Mesenteric fat pad (tissue), 1 donor: Measurements from ENCODE around the gene TMEM260. TPM values are rescaled to one million over a fixed set of nuclear protein-coding genes. Genes with fewer than 3 reads are reported as not detected.
"Not testable (repeated sequence)": the region's sequence is repeated elsewhere in the genome, so short reads cannot be mapped to it uniquely, and the experiment has no call there.

Experiments used
- DNase-seq: peaks from one replicate; pipeline ENCODE4 v3.0.0-alpha.2; 2020; ENCODE audit warnings: low spot score
- total RNA-seq: library from RNA; stranded (reverse); fragmentation: NEBNext Ultra II Directional; extraction: Animal tissue kit (Norgen Biotek cat#: 25700); gene quantifications from one replicate; pipeline ENCODE4 v1.2.1, GENCODE V29; 2021
- donor health status: DM: yes; HTN: yes; CAD: no.

The TMEM260 gene
- total RNA-seq, 1 donor from 2014 or later, result 11.9 TPM

DNA sequence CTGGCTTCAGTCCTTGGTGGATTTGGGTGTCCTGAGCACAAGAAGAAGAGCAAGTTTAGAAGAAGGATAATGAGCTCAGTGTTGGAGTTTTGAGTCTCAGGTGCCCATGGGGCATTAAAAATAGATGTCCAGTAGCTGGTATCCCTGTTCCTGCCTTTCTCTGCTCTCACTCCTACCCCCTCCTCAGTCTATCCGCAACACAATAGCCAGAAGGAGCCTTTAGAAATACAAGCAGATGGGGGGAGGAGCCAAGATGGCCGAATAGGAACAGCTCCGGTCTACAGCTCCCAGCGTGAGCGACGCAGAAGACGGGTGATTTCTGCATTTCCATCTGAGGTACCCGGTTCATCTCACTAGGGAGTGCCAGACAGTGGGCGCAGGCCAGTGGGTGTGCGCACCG is 87.7 kb downstream of the TMEM260 start:
- not testable (repeated sequence) for DNase-seq

GRCh38 chr14:56676042-56676441 is 96.4 kb downstream of the TMEM260 start:
- no peak for DNase-seq

DNA sequence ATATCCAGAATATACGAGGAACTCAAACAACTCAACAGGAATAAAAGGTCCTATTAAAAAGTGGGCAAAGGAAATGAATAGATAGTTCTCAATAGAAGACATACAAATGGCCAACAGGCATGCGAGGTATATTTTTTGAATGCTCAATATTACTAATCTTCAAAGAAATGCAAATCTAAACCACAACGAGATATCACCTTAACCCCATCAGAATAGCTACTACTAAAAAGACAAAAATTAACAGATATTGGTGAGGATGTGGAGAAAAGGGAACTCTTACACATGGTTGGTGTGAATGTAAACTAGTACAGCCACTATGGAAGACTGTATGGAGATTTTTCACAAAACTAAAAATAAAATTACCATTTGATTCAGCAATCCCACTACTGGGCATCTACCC is 99.2 kb downstream of the TMEM260 start:
- DNase-seq, result no peak

DNA sequence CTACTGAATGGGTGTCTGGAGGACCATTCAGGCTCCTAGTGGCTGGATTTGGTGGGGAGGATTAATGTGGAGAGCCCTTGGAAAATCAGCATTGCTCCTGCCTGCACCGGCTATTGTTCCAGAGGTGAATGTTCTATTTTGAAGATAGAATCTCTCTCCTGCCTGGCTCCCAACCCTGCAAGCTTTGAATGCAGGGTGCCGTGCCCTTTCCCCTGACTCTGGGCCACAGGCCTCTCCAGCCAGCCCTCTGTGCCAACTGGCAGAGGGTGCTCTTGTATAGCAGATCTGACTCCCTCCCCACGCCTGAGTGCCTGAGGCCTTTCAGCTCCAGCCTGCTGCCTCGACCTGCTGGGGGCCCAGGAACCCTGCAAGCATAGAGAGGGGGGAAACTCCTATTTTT is 106.8 kb downstream of the TMEM260 start:
- DNase-seq, result no peak

DNA sequence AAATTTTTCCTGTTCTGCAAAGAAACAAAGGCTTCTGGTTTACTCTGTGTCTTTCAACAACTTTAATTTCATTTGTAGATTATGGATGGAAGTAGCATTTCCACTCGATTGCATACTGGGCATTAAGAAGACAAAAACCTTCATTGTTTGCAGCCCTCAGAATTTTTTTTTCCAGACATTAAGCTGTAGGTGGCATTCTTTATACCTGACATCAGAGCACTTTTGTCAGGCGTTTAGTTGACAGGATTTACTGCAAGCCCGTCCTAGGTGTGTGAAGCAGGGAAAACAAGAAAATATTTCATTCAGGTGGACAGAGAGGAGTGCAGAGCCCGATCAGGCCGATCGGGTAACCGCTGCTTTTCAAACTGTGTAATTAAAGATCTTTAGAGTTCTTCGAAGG is 107.5 kb downstream of the TMEM260 start:
- no peak for DNase-seq

DNA sequence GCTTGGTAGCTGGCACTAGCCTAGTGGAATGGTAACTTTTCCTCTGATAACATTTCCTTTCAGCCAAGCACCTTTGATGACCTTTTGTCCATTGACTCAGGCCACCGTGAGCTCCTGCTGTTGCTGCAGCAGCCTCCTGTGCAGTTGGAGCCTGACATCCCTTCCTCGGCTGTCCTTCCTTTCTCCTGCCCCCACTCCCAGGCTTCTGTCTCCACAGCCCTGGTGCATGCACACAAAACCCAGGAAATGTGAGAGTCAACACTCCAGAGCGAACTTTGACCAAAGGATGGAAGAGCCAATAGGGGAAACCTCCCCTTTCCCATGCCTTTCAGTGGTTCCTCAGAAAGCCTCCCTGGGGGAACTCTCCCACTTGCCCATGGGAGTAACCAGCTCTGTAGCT is 115.0 kb downstream of the TMEM260 start:
- DNase-seq, result no peak

DNA sequence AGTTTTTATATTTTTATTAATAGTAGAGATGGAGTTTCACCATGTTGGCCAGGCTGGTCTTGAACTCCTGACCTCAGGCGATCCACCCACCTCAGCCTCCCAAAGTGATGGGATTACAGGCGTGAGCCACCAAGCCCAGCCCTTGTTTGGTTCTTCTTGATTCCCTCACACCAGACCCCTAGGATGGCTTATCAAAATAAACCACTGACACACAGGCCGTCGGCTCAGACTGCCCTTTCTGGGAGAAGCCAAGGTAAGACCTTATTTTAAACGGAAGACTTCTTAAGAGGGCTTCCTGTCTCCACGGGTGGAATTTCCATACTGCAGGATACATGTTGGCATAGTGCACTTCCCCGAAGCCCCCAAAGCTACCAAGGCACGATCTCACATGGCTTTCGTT is 115.6 kb downstream of the TMEM260 start:
- not testable (repeated sequence) for DNase-seq

Other genes with a start within 250 kb of the TMEM260 start
- not detected for gene OTX2, start 230.7 kb downstream of the TMEM260 start, total RNA-seq